KOPT-K1 (cell line): Measurements from ENCODE around the gene FAM153A.
"Not testable (repeated sequence)": the region's sequence is repeated elsewhere in the genome, so short reads cannot be mapped to it uniquely, and the experiment has no call there.

Source experiments
- H3K27ac ChIP-seq: fragments of 200-600 bp; sonication (generic); 2 replicates; pipeline ENCODE4 v1.5.1; 2016; ENCODE audit warnings: antibody characterized with exemption, mild to moderate bottlenecking, low read depth, low read length; ENCODE audit not compliant: poor library complexity, severe bottlenecking
- H3K36me3 ChIP-seq: fragments of 200-600 bp; sonication (generic); 2 replicates; pipeline ENCODE4 v1.5.1; 2017; ENCODE audit warnings: antibody characterized with exemption, mild to moderate bottlenecking, low read length, moderate library complexity; ENCODE audit not compliant: insufficient read depth
- H3K9me3 ChIP-seq: fragments of 200-600 bp; sonication (generic); 2 replicates; pipeline ENCODE4 v1.5.1; 2017; ENCODE audit warnings: antibody characterized with exemption, low read length, mild to moderate bottlenecking; ENCODE audit not compliant: insufficient read depth, poor library complexity, severe bottlenecking

FAM153A gene

DNA sequence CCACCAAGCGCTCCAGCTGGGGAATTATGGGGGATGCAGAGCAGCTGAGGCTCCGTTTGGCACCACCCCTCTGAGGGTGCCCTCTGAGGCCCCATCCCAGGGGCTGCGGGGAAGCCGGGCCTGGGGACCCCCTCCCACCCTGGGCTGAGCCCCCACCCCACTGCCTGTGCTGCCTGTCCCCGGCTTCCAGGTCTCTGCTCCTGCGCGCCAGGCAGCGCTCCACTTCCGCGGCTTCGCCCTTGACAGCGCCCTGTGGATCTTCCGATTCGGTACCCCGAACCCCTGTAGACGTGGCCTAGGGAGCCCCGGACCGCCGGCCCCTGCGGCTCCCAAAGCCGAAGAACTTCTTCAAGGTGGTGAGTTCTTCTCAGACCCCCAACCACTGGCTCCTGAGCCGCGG is 530 bp downstream of the FAM153A start:
- not testable (repeated sequence) for H3K36me3 ChIP-seq, H3K27ac ChIP-seq

DNA sequence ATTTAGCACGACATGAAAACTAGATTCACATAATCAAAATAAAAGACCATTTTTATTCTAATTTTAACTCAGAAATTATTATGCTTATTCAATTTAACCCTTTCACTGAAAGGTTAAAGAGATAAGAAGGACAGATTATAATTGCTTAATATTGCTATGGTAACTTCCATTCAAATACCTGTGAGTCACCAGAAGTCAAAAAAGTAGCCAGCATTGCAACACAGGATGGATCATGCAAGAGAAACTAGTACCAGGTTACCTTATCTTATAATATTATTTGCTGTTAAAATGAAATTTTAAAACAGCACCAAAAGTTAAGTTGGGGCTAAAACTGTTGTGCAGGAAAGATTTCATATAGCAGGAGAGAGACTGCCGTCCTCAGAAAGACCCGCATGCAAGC is 11.5 kb downstream of the FAM153A start:
- H3K9me3 ChIP-seq, H3K36me3 ChIP-seq, H3K27ac ChIP-seq: not testable (repeated sequence)

More for the DNA sequence above, 530 bp downstream of the FAM153A start:
- not testable (repeated sequence) for H3K9me3 ChIP-seq

DNA sequence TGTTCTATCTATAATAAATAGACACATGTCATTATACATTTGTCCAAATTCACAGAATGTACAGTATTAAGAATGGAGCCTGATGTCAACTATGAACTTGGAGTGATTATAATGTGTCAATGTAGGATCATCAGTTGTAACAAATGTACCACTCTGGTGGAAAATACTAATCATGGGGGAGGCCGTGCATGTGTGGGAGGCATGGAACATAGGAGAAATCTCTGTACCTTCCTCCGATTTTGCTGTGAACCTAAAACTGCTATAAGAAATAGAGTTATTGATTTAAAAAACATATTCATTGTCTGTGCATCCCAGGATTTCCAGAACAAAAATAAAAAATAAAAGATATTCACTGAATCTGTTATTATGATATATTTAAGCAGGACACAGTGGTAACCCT is 12.1 kb downstream of the FAM153A start:
- not testable (repeated sequence) for H3K36me3 ChIP-seq, H3K27ac ChIP-seq, H3K9me3 ChIP-seq

DNA sequence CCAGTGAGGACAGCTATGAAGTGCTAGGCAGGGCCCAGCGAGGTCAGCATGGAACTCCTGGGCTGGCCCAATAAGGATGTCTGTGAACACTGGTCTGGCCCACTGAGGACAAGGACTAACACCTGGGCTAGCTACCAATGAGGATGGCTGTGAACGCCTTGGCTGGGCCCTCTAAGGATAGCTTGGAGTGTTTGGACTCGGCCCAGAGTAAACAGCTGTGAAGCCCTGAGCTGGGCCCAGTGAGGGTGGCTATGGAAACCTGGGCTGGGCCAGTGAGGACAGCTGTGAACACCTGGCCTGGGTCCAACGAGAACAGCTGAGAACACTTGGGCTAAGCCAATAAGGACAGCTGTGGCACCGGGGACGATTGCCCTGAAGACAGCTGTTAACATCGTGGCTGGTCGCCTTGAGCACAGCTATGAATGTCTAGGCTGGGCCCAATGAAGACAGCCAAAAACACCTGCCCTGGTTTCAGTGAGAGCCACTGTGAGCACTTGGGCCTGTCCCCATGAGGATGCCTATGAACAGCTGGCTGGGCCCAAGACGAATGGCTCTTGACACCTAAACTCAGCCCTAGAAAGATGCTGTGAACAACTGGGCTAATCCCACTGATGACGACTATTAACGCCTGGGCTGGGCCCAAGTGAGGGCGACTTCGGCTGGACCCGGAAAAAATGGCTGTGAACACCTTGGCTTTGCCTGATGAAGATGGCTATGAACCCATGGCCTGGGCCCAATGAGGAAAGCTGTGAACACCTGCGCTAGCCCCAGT is 18.8 kb downstream of the FAM153A start:
- not testable (repeated sequence) for H3K36me3 ChIP-seq, H3K27ac ChIP-seq, H3K9me3 ChIP-seq

DNA sequence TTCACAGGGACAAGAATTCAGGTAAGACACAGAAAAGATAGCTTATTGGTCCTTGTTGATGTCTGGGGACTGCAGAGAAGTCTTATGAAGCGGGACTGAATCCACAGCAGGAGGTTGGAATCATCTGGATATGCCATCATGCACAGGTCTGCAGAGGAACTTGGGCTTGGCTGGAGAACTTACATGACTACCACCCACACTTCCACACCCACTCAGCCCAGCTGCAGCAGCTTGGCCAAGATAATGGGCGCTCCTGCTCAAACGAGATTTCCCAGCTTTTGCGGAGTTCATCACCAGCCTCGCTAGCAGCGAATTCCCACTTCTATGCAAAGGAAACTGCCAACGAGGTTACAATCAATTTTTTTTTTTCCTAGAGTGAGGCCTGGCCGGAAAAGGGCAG is 21.7 kb downstream of the FAM153A start:
- not testable (repeated sequence) for H3K27ac ChIP-seq, H3K36me3 ChIP-seq, H3K9me3 ChIP-seq

DNA sequence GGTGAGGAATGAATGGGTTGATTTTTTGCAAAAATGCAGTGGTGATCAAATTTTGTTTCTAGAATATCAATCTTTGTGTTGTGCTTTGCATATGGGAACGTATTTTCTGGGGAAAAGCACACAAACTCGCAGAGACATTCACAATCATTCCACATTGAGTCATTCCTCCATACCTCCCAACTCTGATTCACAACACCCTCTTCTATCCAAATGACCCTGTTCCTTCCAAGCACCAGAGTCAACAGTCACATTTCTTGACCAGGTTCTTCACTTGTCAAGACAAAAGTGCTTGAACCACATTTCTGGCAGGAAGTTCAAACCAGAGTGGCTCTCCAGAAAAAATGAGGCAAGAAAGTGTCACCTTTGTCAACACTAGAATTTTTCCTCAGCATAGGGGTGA is 35.3 kb downstream of the FAM153A start:
- H3K9me3 ChIP-seq, H3K36me3 ChIP-seq, H3K27ac ChIP-seq: not testable (repeated sequence)

DNA sequence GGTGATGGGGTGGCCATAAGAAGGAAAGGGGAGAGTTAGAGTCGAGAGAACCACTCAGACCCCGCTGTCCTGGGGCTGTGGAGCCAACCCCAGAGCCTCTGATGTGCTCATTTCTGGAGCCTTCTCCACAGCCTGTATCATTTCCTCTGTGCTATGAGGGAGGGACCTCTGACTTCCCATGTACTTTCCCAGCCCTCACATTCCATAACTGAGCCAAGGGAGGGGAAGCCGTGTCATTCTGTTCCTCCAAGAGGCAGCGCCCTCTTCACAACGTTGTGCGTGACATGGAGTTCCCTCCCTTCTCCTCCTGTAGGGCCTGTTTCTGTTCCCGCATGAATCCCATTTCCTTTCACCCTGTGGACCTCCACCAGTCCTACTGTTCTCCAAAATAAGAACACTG is 57.8 kb downstream of the FAM153A start:
- not testable (repeated sequence) for H3K36me3 ChIP-seq, H3K9me3 ChIP-seq

DNA sequence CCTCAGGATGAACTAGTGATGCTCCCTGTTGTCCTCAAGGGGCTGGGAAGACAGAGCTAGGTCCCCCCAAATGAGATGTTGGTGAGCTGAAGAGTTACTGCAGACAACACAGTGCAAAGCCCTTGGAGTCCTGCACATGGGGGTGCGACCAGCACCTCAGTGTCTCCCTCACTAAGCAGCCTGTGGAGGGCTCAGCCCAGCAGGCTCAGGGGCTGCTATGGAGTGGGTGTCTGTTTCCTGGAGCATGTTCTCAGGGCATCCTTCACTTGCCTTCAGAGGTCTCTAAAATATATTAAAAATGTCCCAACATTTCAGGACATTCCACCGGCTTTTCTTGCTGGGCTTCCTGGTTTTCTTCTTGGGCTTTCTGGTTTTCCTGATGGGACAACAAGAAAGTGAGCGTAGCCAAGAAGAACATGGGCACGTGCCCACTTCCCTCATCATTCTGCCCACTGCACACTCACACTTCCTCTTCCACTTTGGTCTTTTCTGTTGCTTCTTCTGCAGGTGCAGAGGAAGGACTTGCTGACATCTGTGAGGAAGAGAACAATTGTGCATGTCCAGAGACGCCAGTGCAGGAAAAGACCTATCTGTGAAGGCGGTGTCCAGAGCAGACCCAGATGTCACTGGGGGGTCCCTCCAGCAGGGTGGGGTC is 58.7 kb downstream of the FAM153A start:
- H3K36me3 ChIP-seq, H3K9me3 ChIP-seq, H3K27ac ChIP-seq: not testable (repeated sequence)

More for the DNA sequence above, 57.8 kb downstream of the FAM153A start:
- not testable (repeated sequence) for H3K27ac ChIP-seq

DNA sequence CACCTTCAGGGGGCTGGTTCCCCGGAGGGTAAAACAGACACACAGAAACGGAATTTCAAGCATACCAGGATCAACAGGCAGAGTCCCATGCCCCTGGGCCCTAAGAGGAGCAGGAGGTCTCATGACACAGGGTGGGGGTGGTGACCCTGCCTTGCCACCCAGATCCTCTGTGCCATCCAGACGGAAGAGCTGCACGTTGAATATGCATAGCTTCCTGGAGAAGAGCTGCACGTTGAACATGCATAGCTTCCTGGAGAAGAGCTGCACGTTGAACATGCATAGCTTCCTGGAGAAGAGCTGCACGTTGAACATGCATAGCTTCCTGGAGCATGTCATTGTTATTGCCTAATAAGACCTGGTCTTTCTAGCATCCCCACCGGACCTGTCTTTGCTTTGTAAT is 59.9 kb downstream of the FAM153A start:
- not testable (repeated sequence) for H3K27ac ChIP-seq, H3K36me3 ChIP-seq, H3K9me3 ChIP-seq

DNA sequence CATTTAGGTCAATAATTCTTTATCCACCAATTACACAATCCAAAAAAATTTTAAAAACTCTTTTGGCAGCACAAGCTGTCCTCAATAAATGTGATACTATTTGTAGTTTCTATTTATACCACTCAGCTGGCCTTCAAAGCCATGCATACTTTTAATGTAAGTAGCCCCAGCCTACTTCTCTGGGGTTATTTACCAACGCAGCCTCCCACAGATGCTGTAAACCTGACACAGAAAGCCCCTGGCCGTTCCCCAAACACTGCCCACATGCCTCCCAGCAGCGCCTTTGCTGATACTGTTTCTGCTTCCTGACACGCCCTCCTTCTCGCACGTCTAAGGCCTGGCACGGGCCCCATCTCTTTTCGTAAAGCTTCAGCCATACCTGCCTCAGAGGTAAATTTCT is 62.7 kb downstream of the FAM153A start:
- H3K27ac ChIP-seq, H3K9me3 ChIP-seq, H3K36me3 ChIP-seq: not testable (repeated sequence)

DNA sequence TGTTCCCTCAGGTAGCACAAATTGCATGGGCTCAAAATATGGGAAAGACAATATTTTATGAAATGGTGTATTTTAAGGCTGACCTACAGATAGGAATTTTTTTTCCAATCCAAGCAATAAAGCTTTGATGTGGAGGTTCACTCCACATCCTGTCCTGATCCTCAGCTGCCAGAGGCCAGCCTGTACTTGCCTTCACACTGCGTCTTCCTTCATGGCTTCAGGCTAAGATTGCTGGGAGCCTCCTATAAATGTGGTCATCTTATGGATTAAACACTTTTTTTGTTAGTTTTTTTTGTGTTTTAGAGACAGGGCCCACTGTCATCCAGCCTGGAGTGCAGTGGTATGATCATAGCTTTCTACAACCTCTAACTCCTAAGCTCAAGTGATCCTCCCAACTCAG is 67.3 kb downstream of the FAM153A start:
- not testable (repeated sequence) for H3K27ac ChIP-seq, H3K36me3 ChIP-seq, H3K9me3 ChIP-seq

DNA sequence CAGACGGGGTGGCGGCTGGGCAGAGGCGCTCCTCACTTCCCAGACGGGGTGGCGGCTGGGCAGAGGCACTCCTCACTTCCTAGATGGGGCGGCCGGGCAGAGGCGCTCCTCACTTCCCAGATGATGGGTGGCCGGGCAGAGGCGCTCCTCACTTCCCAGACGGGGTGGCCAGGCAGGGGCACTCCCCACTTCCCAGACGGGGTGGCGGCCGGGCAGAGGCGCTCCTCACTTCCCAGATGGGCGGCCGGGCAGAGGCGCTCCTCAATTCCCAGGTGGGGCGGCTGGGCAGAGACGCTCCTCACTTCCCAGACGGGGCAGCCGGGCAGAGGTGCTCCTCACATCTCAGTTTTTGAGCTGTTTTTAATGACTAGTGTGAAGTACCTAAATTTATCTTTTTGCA is 86.6 kb downstream of the FAM153A start:
- H3K27ac ChIP-seq, H3K36me3 ChIP-seq, H3K9me3 ChIP-seq: not testable (repeated sequence)

DNA sequence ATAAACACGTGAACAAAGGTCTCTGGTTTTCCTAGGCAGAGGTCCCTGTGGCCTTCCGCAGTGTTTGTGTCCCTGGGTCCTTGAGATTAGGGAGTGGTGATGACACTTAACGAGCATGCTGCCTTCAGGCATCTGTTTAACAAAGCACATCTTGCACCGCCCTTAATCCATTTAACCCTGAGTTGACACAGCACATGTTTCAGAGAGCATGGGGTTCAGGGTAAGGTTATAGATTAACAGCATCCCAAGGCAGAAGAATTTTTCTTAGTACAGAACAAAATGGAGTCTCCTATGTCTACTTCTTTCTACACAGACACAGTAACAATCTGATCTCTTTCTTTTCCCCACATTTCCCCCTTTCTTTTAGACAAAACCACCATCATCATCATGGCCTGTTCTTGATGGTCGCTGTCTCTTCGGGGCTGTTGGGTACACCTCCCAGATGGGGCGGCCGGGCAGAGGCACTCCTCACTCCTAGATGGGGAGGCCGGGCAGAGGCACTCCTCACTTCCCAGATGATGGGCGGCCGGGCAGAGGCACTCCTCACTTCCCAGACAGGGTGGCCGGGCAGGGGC is 87.3 kb downstream of the FAM153A start:
- not testable (repeated sequence) for H3K9me3 ChIP-seq, H3K27ac ChIP-seq, H3K36me3 ChIP-seq

DNA sequence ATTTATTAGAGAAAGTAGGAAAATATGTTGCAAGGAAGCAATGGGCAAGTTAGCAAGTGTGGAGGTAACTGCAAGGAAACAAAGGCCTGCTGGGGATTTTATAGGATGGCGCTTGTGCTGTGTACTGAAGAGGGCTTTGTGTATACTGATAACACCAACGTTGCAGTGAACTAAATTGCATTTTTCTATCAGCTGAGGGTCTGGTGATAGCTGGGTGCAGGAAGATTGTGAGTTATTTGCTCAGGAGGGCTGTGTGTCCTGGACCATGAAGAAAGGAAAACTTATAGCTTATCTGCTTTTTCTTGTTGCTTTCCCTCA is 88.2 kb downstream of the FAM153A start:
- not testable (repeated sequence) for H3K9me3 ChIP-seq, H3K27ac ChIP-seq, H3K36me3 ChIP-seq

DNA sequence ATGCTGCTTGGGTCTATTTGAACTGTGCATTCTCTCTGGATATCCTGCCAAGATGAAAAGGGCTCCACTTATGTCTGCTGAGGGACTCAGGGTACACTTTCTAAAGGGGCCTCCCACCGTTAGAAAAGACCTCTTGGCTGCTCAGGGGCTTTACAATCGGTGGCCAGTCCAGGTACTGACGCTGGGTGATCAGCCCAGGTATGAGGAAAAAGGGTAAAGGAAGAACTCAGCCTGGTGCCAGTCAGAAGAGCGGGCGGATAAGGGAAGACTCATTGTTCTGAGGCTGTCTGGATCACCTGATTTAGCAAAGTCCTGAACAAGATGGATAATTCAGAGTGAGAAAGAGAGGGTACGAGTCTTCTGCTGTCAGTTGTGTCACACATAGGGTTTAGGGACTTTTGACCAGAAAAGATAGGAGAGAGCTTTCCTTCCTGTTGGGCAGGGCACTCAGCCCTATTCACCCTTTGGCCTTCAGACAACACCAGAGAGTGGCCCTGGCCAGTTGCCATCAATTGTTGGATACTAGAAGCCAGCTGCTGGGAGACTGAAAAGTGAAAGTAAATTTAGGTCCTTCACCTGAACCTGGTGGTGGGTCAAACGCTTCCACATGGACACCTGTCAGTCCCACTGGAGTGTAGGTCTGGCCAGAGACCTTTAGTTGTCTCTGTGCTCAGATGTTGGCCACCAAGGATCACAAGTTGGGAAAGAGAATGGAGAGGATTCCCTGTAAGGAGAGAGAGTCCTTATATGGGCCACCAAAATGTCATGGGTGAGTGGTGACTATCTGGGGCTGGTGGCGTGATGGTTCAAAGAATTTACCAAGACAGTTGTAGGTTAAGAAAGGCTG is 88.8 kb downstream of the FAM153A start:
- not testable (repeated sequence) for H3K27ac ChIP-seq

More for the DNA sequence above, 88.8 kb downstream of the FAM153A start:
- not testable (repeated sequence) for H3K9me3 ChIP-seq, H3K36me3 ChIP-seq
